ENCODE measurements around the gene PNMA8B.

Gene PNMA8B

GRCh38 chr19:46486358-46486757 is 9.3 kb downstream of the PNMA8B start:
- DNase-seq, result no peak

GRCh38 chr19:46484656-46485055 is 11.0 kb downstream of the PNMA8B start:
- no peak for DNase-seq

- no peak for DNase-seq
Measured at GRCh38 chr19:46482631-46483030, 13.0 kb downstream of the PNMA8B start.

- DNase-seq, result no peak
Measured at GRCh38 chr19:46481947-46482346, 13.7 kb downstream of the PNMA8B start.

GRCh38 chr19:46481223-46481848 is 14.3 kb downstream of the PNMA8B start:
- DNase-seq, result no peak

GRCh38 chr19:46480415-46480814 is 15.3 kb downstream of the PNMA8B start:
- DNase-seq, result no peak

GRCh38 chr19:46478356-46478986 is 17.2 kb downstream of the PNMA8B start:
- peak; percentile 37 for DNase-seq

- no peak for DNase-seq
Measured at GRCh38 chr19:46475986-46476385, 19.7 kb downstream of the PNMA8B start.

- DNase-seq, result no peak
Measured at GRCh38 chr19:46474211-46474610, 21.5 kb downstream of the PNMA8B start.

GRCh38 chr19:46472592-46472991 is 23.1 kb downstream of the PNMA8B start:
- no peak for DNase-seq

GRCh38 chr19:46471811-46472543 is 23.7 kb downstream of the PNMA8B start:
- DNase-seq, result no peak

GRCh38 chr19:46471116-46471733 is 24.4 kb downstream of the PNMA8B start, which contains the start of gene PNMA8A:
Gene PNMA8A (minus strand): TSS chr19:46471563. CDS start chr19:46471035, 528 bp downstream.
- no peak for DNase-seq

- DNase-seq, result no peak
Measured at GRCh38 chr19:46470376-46470775, 25.3 kb downstream of the PNMA8B start.

GRCh38 chr19:46469541-46470185 is 26.0 kb downstream of the PNMA8B start:
- no peak for DNase-seq

- DNase-seq, result no peak
Measured at GRCh38 chr19:46466536-46467196, 29.0 kb downstream of the PNMA8B start.

- no peak for DNase-seq
Measured at GRCh38 chr19:46463516-46463915, 32.2 kb downstream of the PNMA8B start.

GRCh38 chr19:46461537-46461936 is 34.1 kb downstream of the PNMA8B start:
- no peak for DNase-seq

- no peak for DNase-seq
Measured at GRCh38 chr19:46460981-46461380, 34.7 kb downstream of the PNMA8B start.

GRCh38 chr19:46460055-46460454 is 35.6 kb downstream of the PNMA8B start:
- no peak for DNase-seq

GRCh38 chr19:46456930-46457329 is 38.7 kb downstream of the PNMA8B start:
- DNase-seq, result no peak

GRCh38 chr19:46454244-46454643 is 41.4 kb downstream of the PNMA8B start:
- no peak for DNase-seq

GRCh38 chr19:46453661-46454060 is 42.0 kb downstream of the PNMA8B start:
- DNase-seq, result no peak

GRCh38 chr19:46452186-46452585 is 43.5 kb downstream of the PNMA8B start:
- DNase-seq, result no peak

Data from CD4-positive, alpha-beta T cell treated with Interleukin-21 for 1 hour (primary cell).